OCI-LY7 (cell line): ENCODE results near the gene TMEM44.

Experiments used
- CTCF ChIP-seq: fragments of 200-600 bp; sonication (generic); conservative IDR thresholded peaks from 2 replicates; pipeline ENCODE4 v1.5.1; 2014; ENCODE audit warnings: mild to moderate bottlenecking, antibody characterized with exemption, low read length, moderate library complexity, mixed read lengths
- EZH2phosphoT487 ChIP-seq: fragments of 200-600 bp; sonication (generic); IDR thresholded peaks from 2 replicates; pipeline ENCODE4 v1.6.1; 2018; ENCODE audit warnings: low read depth, borderline replicate concordance, mild to moderate bottlenecking, mixed run types, antibody characterized with exemption, low read length, moderate library complexity, mixed read lengths

GRCh38 chr3:194541483-194541882 lies 91.7 kb downstream of the TMEM44 start:
- no peak for TF ChIP-seq CTCF
- TF ChIP-seq EZH2phosphoT487 = no peak
